Activated CD4-positive, alpha-beta T cell treated with anti-CD3 and anti-CD28 coated beads for 1 hour (primary cell): Measurements from ENCODE around the gene CLHC1.
"Not testable (repeated sequence)": the region's sequence is repeated elsewhere in the genome, so short reads cannot be mapped to it uniquely, and the experiment has no call there.

Experiments
- DNase-seq: peaks from one replicate; pipeline ENCODE4 v3.0.0-alpha.2; 2020

CLHC1 gene

GRCh38 chr2:55232084-55232862, at the start of gene CLHC1, which contains the start of gene RPS27A:
CLHC1 (minus strand) TSS chr2:55232293; CDS start chr2:55222411, 9,882 bp downstream.
RPS27A (plus strand) TSS chr2:55232688; CDS start chr2:55232825, 137 bp downstream.
- DNase-seq: peak; percentile 88

GRCh38 chr2:55280851-55281546, 48.9 kb upstream of the CLHC1 start:
- not testable (repeated sequence) for DNase-seq

- not testable (repeated sequence) for DNase-seq
Observed at GRCh38 chr2:55279859-55280424, 47.8 kb upstream of the CLHC1 start.

- DNase-seq: not testable (repeated sequence)
Observed at GRCh38 chr2:55279214-55279835, 47.2 kb upstream of the CLHC1 start.

- DNase-seq: no peak
Observed at GRCh38 chr2:55277310-55277709, 45.2 kb upstream of the CLHC1 start.

GRCh38 chr2:55274346-55274745, 42.3 kb upstream of the CLHC1 start:
- DNase-seq: not testable (repeated sequence)

GRCh38 chr2:55269645-55269990, 37.5 kb upstream of the CLHC1 start:
- no peak for DNase-seq

GRCh38 chr2:55268907-55269644, 37.0 kb upstream of the CLHC1 start, which contains the start of gene MTIF2:
MTIF2 (minus strand) TSS chr2:55269231; CDS start chr2:55263858, 5,373 bp downstream.
- peak; percentile 76 for DNase-seq

GRCh38 chr2:55268288-55268906, 36.3 kb upstream of the CLHC1 start:
- no peak for DNase-seq

GRCh38 chr2:55259586-55259985, 27.5 kb upstream of the CLHC1 start:
- not testable (repeated sequence) for DNase-seq

GRCh38 chr2:55252832-55253231, 20.7 kb upstream of the CLHC1 start:
- no peak for DNase-seq

GRCh38 chr2:55247025-55247424, 14.9 kb upstream of the CLHC1 start:
- no peak for DNase-seq

GRCh38 chr2:55245411-55245810, 13.3 kb upstream of the CLHC1 start:
- DNase-seq: no peak

GRCh38 chr2:55242617-55243016, 10.5 kb upstream of the CLHC1 start:
- DNase-seq: no peak

- DNase-seq: not testable (repeated sequence)
Observed at GRCh38 chr2:55241582-55241981, 9.5 kb upstream of the CLHC1 start.

- DNase-seq: no peak
Observed at GRCh38 chr2:55239656-55240222, 7.6 kb upstream of the CLHC1 start.

- DNase-seq: no peak
Observed at GRCh38 chr2:55236992-55237543, 5.0 kb upstream of the CLHC1 start.

- no peak for DNase-seq
Observed at GRCh38 chr2:55235724-55236538, 3.8 kb upstream of the CLHC1 start.

GRCh38 chr2:55233658-55233940, 1.5 kb upstream of the CLHC1 start:
- no peak for DNase-seq

- DNase-seq: peak; percentile 24
Observed at GRCh38 chr2:55232863-55233657, 967 bp upstream of the CLHC1 start.
